Stimulated activated CD4-positive, alpha-beta T cell treated with anti-CD3 and anti-CD28 coated beads, Interleukin-12 subunit alpha, Interleukin-12 subunit beta, amount 100 ng/mL, for 48 hours (primary cell): ENCODE data around the gene DCTPP1.

ENCODE experiments used
- DNase-seq, 3 donors: peaks; one replicate each; pipeline ENCODE4 v3.0.0-alpha.2; 2020; ENCODE audit warnings: low read depth in 2 of 3, low spot score in 1 of 3

The DCTPP1 gene

DNA sequence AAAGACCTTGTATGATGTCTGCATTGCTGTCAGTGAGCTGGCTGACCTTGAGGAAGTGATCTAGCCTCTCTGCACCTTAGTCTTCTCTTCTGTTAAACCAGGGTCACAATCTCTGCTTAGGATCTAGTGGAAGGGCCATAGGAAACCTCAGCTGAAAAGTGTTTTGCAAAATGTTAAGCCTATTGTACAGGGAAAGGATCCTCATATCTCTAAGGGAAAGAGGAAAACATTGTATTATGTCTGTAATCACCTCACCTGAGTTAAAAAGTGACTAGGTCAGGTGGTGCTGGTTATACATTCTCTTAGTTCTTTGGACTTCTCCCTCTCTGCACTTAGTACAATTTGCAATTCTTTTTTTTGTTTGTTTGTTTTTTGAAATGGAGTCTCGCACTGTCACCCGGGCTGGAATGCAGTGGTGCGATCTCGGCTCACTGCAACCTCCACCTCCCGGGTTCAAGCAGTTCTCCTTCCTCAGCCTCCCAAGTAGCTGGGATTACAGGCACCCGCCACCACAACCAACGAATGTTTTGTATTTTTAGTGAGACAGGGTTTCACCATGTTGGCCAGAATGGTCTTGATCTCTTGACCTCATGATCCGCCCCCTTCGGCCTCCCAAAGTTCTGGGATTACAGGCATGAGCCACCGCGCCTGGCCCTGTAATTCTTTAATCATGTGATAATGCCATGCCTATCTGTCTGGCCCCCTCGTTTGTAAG lies 17.8 kb upstream of the DCTPP1 start:
- DNase-seq = no peak

DNA sequence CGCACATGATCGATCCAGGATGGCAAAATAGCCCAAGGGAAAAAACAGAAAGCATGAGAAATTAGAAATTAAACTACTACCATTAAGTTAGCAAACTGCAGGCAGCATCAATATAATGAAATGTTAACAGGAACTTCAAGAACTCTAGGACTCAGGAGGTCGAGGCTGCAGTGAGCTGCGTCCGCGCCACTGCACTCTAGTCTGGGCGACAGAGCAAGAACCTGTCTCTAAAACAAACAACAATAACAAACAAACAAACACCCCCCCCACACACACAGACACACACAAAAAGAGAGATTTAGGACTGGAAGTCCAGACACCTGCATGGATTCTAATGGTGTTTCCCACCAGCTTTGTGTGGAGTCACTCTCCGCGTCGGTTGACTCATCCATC lies 16.4 kb upstream of the DCTPP1 start:
- DNase-seq = no peak

DNA sequence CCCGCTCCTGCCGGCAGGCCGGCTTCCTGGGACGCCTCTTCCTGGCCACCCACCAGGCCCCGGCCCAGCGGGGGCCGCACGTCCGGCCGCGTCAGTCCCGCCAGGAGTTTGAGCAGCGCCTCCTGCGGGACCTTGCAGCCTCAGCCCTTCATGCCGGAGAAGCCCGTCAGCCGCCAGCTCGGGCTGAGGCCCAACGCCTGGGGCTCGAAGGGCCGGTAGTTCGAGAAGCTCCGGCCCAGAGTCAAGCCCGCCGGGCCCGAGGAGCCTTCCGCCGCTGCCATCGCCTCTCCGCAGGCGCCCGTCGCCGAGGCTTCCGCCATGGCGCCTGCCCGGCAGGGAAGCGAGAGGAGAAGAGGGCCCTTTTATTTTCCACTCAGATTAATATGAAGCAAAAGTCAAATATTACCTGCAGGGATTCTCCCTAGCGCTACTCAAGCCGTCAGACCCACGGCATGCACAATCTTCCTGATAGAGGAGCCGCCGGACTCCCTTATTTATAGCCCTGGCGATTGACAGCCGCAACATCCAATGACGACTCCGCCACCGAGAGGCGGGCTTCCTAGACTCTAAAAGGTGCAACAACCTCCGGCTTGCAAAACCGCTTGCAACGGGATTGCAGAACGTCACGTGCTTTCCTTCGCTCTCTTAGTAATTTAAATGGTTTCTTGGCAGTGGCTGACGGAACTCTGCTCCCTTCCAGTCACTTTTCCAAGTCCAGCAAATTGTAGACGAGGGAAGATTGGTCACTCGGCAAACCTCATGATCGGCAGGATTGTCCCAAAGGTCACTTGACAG lies 15.8 kb upstream of the DCTPP1 start, which contains the start of gene SEPHS2:
TSS of gene SEPHS2 (minus strand) at position 467 of the 795 bp plus-strand sequence. CDS start at position 320, 147 bp downstream.
- peak; percentile 94 to 100 (median 96) for DNase-seq

DNA sequence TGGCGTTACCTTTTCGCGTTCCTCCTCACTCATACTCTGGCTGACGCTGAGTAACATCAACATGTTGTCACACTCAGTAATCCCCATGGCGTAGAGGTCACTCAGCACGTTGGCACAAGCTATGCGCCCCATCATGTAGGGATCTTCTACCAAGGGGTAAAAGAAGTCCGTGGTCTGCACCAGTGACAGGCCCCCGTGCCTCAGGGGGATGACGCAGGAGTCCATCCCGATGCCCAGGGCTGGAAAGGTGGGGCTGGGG lies 15.2 kb upstream of the DCTPP1 start:
- no peak for DNase-seq

DNA sequence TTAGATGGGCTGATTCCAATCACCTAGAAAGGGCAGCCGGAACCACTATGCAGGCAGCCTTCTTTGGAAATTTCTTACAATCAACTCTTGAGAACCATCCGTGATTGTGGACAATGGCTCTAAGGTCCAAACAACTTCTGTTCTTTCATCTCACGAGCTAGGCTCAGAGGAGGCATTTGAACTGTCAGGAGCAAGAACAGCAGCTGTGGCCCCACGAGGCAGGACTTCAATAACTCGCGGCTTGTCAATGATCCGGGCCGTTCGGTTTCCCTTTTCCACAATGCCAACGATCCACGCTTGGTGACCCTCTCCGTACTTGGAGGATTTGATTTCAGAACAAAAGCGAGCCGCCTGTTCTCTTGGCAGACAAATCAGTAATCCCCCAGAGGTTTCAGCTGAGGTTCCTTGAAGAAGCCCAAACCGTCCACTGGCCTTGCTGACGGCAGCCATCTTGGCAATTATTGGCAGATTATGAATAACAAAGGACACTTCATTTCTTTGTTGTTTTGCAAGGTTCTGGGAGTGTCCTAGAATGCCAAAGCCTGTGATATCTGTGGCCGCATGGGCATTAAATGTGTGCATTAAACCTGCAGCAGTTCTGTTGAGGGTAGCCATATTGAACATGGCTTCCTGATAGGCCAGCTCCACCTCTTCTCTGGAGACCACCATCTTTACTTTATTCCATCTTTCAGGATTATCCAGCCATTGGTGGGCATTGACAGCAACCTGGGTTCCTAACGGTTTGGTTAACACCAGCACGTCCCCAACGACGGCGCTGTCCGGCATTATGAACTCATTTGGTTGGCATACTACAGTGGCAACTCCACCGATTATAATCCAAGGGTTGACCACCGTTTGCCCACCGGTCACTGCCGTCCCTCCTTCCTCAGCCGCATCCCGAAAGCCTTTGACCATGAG lies 14.7 kb upstream of the DCTPP1 start:
- DNase-seq = no peak

DNA sequence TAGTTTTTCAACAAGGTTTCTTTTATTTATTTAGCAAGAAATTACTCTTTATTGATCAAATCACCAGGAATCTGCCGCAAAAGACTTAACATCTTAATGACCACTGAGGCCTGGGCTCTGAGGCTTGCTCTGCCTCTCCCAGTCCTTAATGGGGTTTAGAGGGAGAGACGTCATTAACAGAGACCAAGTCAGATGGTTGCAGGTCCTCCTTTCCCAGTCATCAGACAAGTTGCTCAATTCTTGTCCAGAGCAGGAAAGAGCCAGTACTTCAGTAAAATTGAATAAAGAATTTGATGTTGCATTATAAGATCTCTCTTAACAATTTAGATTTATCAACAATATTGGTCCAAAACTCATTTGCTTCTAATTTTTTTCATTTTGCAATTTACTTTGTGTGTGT lies 13.8 kb upstream of the DCTPP1 start:
- DNase-seq = no peak

DNA sequence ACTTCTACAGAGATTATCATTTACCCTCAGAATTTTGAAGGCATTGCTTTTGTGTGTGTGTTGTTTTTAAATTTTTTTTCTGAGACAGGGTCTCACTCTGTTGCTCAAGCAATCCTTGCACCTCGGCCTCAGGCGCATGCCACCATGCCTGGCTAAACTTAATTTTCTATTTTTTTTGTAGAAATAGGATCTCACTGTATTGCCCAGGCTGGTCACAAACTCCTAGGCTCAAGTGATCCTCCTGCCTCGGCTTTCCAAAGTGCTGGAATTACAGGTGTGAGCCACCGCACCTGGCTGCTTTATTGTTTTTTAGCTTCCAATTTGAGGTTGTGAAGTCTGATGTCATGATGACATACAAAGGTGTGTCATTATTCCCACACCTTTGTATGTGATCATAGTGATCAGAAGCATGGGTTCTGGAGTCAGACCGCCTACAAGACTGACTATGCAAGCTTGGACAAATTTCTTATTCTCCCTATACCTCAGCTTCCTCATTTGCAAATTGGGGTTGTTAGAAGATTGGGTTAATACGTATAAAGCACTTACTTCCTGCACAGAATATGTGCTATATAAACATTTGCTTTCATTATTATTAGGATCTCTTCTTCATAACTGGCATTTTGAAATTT lies 10.0 kb upstream of the DCTPP1 start:
- no peak for DNase-seq

DNA sequence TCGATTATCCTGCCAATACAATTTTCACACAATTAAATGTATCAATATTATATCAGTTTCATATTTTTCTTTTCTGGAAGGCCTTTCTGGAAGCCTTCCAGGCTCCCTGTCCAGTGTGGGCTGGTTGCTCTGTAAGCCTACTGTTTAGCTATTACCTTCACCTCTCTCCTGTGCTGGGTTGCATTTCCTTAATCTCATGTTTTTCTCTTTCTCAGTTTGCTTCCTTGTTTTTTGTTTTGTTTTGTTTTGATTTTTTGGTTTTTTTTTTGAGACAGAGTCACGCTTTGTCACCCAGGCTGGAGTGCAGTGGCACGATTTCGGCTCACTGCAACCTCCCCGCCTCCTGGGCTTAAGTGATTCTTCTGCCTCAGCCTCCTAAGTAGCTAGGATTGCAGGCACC lies 9.0 kb upstream of the DCTPP1 start:
- no peak for DNase-seq

DNA sequence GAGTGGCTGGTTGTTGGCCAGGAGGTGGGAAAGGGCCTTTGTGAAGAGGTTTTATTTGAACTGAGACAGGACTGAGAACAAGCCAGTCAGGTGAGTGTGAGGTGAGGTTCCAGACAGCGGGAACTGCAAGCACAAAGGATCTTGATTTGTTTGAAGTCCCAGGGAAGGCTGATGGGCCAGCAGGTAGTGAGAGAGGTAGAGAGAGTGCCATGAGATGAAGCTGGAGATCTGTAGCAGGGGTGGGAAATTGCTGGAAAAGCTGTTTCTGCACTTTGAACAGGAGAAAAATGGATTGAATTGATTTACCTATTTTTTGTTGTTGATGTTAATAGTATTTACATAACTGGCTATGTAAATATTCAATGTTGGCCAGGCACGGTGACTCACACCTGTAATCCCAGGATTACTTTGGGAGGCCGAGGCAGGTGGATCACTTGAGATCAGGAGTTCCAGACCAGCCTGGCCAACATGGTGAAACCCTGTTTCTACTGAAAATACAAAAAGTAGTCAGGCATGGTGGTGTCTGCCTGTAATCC lies 7.7 kb upstream of the DCTPP1 start:
- DNase-seq = no peak

DNA sequence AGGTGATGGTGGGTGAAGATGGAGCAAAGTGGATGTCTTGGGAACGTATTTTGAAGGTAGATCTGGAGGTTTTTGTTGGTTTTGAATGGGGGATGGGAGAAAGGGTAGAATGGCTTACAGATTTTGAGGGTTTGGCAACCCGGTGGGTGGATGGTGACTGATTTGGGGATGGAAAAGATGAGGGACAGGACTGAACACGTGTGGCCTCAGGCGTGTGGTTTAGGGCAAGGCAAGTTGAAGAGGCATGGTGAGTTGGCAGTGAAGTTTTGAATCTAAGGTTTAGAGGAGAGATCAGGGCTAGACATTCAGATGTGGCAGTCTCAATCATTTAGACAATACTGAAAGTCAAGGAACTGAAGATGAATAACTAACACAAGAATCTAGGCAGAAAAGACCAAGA lies 5.0 kb upstream of the DCTPP1 start:
- DNase-seq = peak; percentile 68 to 80 (median 78)

DNA sequence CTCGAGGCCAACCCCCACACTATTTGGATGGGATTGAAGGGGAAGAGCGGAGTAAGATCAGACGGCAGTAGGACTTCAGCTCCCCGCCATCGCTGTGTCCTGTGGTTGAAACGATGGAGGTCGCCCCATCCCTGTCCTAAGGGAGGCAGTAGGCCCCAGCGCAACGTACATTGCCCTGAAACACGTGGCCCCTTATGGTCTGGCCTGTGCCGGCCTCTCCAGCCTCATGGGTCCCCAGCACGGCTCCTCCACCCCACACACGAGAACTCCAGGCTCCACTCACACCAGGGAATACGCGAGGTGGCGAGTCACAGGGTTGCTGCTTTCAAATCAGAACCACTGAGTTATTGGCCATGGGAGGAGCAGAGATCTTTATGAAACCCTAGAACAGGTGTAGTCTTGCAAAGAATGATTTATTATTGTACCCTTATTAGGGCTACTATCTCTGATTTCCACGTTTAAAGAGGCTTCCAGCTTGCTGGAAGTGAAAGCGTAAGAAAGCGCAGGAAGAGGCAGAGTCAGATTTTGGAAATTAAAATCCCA lies 669 bp upstream of the DCTPP1 start:
- no peak for DNase-seq

DNA sequence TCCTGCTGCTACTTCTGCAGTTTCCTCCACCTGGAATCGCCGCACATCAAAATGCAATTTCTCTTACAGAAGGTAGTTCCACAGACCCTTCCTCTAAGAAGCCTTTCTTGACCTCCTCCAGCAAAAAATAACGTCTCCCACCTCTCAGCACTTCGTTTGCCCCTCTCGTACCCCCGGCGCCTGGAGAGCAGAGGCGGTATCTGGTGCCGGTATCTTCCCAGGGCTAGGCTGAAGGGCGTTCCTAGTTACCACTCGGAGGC lies 482 bp downstream of the DCTPP1 start:
- DNase-seq = no peak

DNA sequence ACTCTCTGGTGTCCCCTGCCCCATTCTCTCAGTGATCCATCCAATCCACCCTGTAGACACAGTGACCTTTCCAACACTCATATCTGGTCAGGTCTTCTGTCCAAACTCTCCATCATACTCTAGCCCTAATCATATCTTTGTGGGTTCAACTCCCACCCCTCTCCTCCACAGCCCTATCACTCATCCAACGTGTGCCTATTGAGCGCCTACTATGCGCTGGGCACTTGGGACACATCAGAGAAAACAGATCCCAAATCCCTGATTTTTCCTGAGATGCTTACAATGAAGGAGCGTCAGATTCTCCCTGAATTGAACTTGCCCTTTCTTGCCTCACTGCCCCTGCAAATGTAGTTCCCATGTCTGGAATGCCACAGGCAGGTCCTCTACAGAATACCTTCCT lies 1.8 kb downstream of the DCTPP1 start:
- DNase-seq = no peak

DNA sequence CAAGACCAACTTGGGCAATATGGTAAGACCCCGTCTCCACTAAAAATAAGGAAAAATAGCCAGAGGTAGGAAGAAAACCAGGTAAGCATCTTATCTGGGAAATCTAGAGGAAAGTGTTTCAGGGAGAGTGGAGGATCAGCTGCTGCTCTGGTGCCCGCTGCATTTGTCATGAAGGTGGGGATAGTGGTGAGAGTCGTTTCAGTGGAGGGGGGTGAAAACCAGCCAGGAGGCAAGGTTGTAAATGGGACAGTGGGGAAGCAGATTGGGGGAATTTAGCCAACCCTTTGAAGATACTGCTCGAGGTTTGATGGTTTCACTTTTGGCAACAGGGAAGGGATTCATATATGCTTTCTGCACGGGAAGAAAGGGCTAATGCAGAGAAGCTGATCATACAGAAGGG lies 8.8 kb downstream of the DCTPP1 start:
- no peak for DNase-seq

DNA sequence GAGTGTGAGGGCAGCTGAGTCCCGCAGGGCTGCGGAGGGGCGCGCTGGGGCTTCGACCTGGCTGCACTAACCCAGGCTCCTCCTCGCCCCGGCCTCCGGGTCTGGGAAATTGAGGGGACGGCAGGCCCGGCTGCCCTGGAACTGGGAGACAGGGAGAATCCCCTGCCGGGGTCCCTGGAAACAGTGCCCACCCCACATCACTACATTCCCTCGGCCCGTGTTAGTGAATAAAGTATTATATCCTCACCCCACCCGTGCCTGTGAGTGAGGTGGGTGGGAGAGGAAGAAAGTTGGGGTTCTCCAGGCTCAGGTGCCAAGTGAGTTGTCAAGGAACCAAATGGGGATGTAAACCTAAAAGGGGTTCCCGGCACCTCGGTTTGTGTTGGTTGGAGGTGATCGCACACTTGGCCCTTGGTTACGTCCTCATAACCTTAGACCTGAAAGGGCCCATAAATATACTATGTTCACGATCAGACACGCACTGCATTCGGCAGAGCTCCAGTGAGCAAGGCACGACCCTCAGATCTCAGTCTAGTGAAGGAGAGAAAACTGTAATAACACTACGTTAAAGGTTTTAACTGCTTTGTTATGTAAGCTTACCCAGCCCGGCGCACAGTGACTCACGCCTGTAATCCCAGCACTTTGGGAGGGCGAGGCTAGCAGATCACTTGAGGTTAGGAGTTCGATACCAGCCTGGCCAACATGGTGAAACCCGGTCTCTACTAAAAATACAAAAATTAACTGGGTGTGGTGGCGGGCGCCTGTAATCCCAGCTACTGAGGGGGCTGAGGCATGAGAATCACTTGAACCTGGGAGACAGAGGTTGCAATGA lies 11.3 kb downstream of the DCTPP1 start:
- DNase-seq = no peak

DNA sequence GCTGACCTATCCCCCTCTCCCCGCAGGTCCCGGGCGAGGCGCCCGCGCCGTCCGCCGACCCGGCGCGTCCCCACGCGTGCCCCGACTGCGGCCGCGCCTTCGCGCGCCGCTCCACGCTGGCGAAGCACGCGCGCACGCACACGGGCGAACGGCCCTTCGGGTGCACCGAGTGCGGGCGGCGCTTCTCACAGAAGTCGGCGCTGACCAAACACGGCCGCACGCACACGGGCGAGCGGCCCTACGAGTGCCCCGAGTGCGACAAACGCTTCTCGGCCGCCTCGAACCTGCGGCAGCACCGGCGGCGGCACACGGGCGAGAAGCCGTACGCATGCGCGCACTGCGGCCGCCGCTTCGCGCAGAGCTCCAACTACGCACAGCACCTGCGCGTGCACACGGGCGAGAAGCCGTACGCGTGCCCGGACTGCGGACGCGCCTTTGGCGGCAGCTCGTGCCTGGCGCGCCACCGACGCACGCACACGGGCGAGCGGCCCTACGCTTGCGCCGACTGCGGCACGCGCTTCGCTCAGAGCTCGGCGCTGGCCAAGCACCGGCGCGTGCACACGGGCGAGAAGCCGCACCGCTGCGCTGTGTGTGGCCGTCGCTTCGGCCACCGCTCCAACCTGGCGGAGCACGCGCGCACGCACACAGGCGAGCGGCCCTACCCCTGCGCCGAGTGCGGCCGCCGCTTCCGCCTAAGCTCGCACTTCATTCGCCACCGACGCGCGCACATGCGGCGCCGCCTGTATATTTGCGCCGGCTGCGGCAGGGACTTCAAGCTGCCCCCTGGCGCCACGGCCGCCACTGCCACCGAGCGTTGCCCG lies 12.1 kb downstream of the DCTPP1 start:
- peak; percentile 54 to 85 (median 84) for DNase-seq

DNA sequence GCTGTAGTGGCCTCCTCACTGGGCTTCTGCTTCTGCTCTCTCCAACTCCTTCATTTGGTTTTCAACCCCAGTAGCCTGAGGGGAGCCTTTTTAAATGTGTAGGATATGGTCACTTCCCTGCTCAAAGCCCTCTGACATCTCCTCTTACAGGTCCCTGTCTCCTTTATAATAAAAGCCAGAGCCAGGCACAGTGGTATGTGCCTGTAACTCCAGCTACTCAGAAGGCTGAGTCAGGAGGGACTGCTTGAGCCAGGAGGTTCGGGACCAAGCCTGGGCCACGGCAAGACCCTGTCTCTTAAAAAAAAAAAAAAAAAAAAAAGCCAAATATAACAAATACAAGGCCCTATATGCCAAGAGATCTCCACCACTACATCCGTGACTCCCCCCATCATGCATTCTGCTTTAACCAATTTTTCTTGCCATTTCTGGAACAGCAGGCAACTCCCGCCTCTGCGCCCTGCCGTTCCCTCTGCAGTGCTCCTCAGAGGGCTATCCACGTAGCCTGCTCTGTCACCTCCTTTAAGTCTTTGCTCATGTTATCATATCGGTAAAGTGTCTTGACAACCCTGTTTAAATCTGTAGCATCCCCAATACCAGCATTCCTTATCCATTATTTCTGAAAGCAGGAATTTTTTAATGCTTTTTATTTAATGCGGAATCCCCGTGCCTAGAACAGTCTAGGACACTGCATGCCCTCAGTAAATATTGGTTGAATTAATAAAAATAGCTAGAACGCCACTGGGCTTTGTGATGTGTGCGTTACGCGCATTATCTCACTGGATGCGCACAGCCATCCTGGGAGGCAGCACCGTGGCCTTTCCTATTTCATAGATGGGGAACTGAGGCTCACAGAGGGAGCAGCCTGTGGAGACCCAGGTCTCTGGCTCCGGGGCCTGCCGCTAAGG lies 13.0 kb downstream of the DCTPP1 start:
- DNase-seq = no peak

DNA sequence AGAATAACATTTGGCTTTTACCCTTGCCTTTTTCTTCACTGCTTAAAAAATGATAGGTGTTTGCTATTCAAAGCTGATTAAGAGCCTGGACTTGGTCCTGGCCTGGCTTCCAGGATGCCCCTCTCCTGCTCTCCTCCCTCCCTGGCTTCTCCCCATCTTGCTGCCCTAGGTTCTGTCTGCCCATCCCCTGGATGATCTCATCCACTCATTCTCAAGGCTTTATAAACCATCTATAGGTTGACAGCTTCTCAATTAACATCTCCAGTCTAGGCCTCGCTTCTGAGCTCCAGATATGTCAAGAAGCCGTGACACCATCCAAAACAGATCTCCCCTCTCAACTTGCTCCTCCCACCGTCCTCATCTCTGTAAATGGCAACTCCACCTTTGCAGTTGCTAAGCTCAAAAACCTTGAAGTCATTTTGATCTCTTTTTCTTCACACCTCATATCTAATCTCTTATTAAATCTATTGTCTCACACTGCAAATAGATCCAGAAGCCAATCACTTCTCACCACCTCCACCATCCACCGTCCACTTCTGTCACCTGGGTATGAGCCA lies 13.7 kb downstream of the DCTPP1 start:
- DNase-seq = no peak
